ENCODE data around the gene SNX9. TPM values are rescaled to one million over a fixed set of nuclear protein-coding genes. Genes with fewer than 3 reads are reported as not detected.

SNX9 gene
- total and polyA plus RNA-seq, 2 of the 8 experiments (the other 6 are each of a cell fraction or from before 2014, with no cell fraction given), result 11.8 to 23.2 TPM

DNA sequence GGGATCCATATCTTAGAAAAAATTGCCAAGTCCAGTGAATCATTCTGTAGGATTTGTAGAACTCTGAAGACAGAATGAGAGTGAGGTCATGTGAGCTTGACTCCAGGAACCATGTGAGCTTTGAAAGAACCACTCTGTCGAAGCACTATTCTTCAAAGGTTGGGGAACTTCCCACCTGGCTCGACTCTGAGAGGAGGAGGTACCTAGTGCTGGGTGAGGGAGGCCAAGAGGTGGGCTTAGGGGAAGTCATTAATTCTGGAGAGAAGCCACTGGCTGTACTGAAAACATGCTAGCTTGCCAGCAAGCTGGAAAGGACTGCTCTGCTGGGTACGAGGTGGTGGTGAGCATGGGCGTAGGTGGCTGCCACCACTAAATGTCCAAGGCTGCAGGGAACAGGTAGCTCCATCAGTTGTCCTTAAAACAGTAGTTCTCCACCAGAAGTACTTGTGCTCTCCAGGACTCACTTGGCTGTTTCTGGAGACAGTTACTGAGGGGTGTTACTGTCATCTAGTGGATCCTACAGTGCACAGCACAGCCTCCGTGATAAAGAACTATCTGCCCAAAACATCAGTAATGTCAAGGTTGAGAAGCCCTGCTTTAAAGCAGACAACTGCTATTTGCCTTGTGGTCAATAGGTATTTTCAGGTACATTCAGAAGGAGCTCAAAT is 124.0 kb downstream of the SNX9 start:
- H4K8ac ChIP-seq (ENCODE audit: extremely low read depth, insufficient read depth, low read length), result no peak overlapping the region
- no peak overlapping the region for H3K4ac ChIP-seq (replicated peaks; ENCODE audit: insufficient read length, low read depth, low read length)
- no peaks in the 10 kb centered on the region for H3K79me2 ChIP-seq (ENCODE audit: control insufficient read depth in 1 of 2, insufficient read depth in 2 of 2, low read length in 2 of 2)
- no peak overlapping the region for H2AFZ ChIP-seq (ENCODE audit: low read length)
- no peaks in the 10 kb centered on the region for H4K20me1 ChIP-seq (replicated peaks in 1 of 2; ENCODE audit: control insufficient read depth in 1 of 2, insufficient read depth in 2 of 2, low read length in 2 of 2)
- POLR2A ChIA-PET (ENCODE audit: partially characterized antibody), result no interaction called here
- no peak overlapping the region for H2BK12ac ChIP-seq (ENCODE audit: low read depth, low read length)
- no peaks in the 10 kb centered on the region for H3K23me2 ChIP-seq (ENCODE audit: low read depth, low read length)
- H2BK120ac ChIP-seq (replicated peaks; ENCODE audit: low read depth, low read length), result no peak overlapping the region
- H3K56ac ChIP-seq (replicated peaks; ENCODE audit: insufficient read length, low read depth, low read length), result no peak overlapping the region
- H2BK5ac ChIP-seq (ENCODE audit: low read depth, low read length), result no peak overlapping the region
- H4K5ac ChIP-seq (ENCODE audit: insufficient read length, low read depth, low read length), result no peak overlapping the region
- WGBS, 2 experiments (ENCODE audit: extremely low coverage in 1 of 2, insufficient coverage in 1 of 2, insufficient read length in 1 of 2, insufficient replicate concordance in 2 of 2, low coverage in 1 of 2, low lambda C conversion rate in 2 of 2, missing lambda C conversion rate in 1 of 2), result 84% methylated on average over 5 of the region's 5 CpGs; no CpG with 5 or more reads in 1 of the 2 experiments
- no peaks in the 10 kb centered on the region for H3K9me3 ChIP-seq (ENCODE audit: insufficient read depth in 2 of 2, low read depth in 1 of 2, low read length in 1 of 2)
- no peak overlapping the region for H3K14ac ChIP-seq (ENCODE audit: insufficient read length)
- no peaks in the 10 kb centered on the region for H3K27me3 ChIP-seq (replicated peaks in 1 of 4; ENCODE audit: control insufficient read depth in 3 of 4, extremely low read depth in 1 of 4, insufficient read depth in 3 of 4, low read length in 3 of 4)
- H2AK5ac ChIP-seq (ENCODE audit: low read depth, low read length), result no peak overlapping the region
- H3K4me2 ChIP-seq (ENCODE audit: insufficient read depth in 1 of 2, low read depth in 2 of 2, low read length in 2 of 2), result no peak overlapping the region
- CTCF ChIA-PET (ENCODE audit: partially characterized antibody), result interaction anchor here (0.5 to 2.1 kb wide), 36 partner anchors 10 to 632 kb away, joined by 3 to 17 read pairs (median 4); no protein-coding TSS in a partner anchor
- no peak overlapping the region for H3K9ac ChIP-seq (replicated peaks in 1 of 4; ENCODE audit: extremely low read depth in 1 of 4, low read depth in 3 of 4, low read length in 3 of 4)
- H3K4me3 ChIP-seq (ENCODE audit: extremely low read depth in 1 of 4, insufficient read depth in 2 of 4, low read depth in 3 of 4, low read length in 4 of 4), result no peak overlapping the region
- peak; percentile 7 for FAIRE-seq
- no peak for DNase-seq (ENCODE audit: low read depth in 1 of 2, low spot score in 2 of 2)
- no peak overlapping the region for H4K91ac ChIP-seq (replicated peaks; ENCODE audit: insufficient read length, low read length)
- no peak overlapping the region for H2BK20ac ChIP-seq (ENCODE audit: low read length)
- no peak overlapping the region for H2BK15ac ChIP-seq (ENCODE audit: low read length)
- H3K4me1 ChIP-seq (replicated peaks in 1 of 4; ENCODE audit: control insufficient read depth in 3 of 4, insufficient read depth in 4 of 4, low read length in 3 of 4), result no peaks in the 10 kb centered on the region
- H3K79me1 ChIP-seq (ENCODE audit: low read depth, low read length), result no peaks in the 10 kb centered on the region
- H3K27ac ChIP-seq (ENCODE audit: low read depth, low read length), result no peak overlapping the region
- H3K18ac ChIP-seq (ENCODE audit: extremely low read depth, low read length), result no peak overlapping the region
- H3K36me3 ChIP-seq (ENCODE audit: control insufficient read depth in 2 of 4, insufficient read depth in 4 of 4, low read length in 3 of 4), result peaks cover 2 to 15% (median 11%) of the 10 kb centered on the region in 4 experiments; a peak in 5 of 8 replicates
- H3K23ac ChIP-seq (ENCODE audit: insufficient read length), result no peak overlapping the region
- TF ChIP-seq, protein P1, sequence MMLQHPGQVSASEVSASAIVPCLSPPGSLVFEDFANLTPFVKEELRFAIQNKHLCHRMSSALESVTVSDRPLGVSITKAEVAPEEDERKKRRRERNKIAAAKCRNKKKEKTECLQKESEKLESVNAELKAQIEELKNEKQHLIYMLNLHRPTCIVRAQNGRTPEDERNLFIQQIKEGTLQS (IDR thresholded peaks at IDR 0.05; ENCODE audit: insufficient read depth, low read depth, low read length), result no peak
- TF ChIP-seq CTBP2 (IDR thresholded peaks at IDR 0.05; ENCODE audit: borderline replicate concordance, insufficient read depth, insufficient read length, low read length) (no peak), RXRA (IDR thresholded peaks at IDR 0.05; ENCODE audit: insufficient read depth, low read depth, low read length) (no peak), RFX5 (IDR thresholded peaks at IDR 0.05; ENCODE audit: borderline replicate concordance, low read depth, low read length) (no peak), POLR2A (IDR thresholded peaks at IDR 0.05; ENCODE audit: control extremely low read depth in 1 of 2, low read depth in 2 of 2, low read length in 2 of 2) (peak in 1 of 2 experiments; percentile 20; a peak in 1 of 3 replicates), GTF2F1 (IDR thresholded peaks at IDR 0.05; ENCODE audit: borderline replicate concordance, low read depth, low read length) (no peak), JUN (IDR thresholded peaks at IDR 0.05; ENCODE audit: low read depth, low read length) (no peak), ASH2L (IDR thresholded peaks at IDR 0.05; ENCODE audit: low read length) (no peak), FOSL1 (IDR thresholded peaks at IDR 0.05; ENCODE audit: insufficient read depth, low read depth, low read length) (no peak), GABPA (IDR thresholded peaks at IDR 0.05; ENCODE audit: borderline replicate concordance, insufficient read depth, low read length) (no peak)

Data from H1 (cell line).